Measurements from ENCODE around the gene FBL.
"Not testable (repeated sequence)": the region's sequence is repeated elsewhere in the genome, so short reads cannot be mapped to it uniquely, and the experiment has no call there.

FBL gene

DNA sequence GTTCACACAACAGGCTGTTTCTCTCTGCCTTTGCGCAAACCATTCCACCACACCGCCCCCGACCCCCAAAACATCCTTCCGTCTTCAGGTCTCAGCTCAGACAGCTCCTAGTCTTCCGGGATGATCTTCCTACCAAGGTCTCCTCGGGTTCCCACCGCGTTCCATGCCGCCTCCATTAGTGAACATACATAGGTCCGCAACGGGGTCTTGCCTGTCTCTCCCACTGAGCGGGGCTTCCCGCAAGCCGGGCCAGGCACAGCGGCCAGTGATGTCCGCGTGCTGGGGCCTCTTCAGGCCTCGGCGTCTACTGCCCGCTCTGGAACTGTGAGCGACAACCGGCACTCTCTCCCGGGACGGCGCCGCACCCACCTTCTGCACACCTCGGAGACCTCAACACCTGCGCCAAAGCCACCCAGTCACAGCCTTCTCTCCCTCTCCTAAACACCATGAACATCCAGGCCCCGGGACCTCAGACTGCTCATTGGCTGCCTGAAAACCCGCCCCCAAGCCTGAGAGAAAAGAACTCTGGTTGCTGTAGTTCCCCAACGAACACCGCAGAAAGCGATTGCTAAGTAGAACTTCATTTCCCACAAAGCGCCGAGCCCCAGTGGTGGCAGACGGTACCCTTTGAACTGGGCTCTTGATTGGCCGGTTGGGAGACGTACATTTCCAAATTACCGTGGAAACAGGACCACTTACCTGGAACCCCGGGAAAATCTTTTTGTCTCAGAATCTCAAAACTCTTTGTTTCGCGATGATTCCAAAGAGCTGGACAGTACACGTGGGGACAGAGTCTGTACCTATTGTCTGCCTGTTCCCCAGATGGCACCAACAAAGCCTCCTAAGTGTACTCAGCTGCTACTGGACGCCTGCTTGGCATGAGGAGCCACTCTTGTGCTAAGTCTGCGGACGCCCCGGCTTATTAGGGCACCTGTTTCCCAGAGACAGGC is 21.8 kb downstream of the FBL start:
- peak; percentile 78 to 80 for DNase-seq (ENCODE audit: low read depth in 2 of 2)

DNA sequence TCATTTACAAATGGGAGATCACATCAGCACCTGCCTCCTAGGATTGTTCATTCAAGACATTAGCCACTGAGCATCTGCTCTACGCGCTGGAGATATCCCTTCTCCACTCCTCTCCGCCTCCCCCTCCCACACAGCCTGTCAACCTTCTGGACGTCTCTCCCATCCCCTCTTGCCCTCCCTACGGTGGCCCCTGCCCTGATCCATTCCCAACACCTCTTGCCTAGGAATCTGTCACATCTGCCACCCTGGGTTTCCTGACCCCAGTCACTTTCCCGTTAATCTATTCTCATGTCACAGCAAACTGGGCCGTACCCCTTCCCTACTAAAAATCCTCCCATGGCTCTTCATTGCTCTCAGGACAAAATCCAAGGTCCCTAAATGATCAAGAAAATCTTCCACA is 22.5 kb downstream of the FBL start:
- no peak for DNase-seq (ENCODE audit: low read depth in 2 of 2)

DNA sequence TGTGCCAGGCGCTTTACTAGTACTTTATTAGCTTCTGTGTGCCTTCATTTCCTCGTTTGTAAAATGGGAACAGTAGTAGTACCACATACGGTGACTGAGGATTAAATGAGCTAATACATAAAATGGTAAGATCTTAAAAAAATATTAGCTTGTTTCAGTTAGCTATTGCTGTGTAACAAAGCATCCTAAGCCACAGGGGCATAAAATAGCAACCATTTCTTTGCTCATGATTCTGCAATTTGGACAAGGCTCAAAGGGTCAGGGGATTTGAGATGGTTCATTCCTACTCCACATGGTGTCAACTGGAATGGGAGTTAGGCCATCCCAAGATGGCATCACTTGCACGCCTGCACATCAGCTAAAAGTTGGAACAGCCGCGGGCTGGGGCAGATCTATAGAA is 25.5 kb downstream of the FBL start:
- no peak for DNase-seq (ENCODE audit: low read depth in 2 of 2)

DNA sequence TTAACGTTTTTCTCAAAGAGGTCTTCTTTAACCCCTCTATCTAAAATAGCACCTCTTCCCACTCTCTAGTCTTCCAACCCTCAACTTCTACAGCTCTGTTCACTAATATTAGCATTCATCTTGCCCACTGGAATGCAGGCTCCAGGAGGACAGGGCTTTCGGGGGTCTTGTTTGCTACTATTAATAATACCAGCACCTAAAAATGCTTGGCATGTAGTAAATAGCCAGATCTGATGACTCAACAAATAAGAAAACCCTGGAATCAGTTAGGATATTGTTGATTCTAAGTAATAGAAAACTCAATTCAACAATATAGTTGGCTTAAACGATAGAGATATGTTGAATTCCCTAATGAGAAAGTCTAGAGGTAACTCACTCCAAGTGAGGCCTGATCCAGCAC is 26.4 kb downstream of the FBL start:
- DNase-seq (ENCODE audit: low read depth in 2 of 2): no peak

DNA sequence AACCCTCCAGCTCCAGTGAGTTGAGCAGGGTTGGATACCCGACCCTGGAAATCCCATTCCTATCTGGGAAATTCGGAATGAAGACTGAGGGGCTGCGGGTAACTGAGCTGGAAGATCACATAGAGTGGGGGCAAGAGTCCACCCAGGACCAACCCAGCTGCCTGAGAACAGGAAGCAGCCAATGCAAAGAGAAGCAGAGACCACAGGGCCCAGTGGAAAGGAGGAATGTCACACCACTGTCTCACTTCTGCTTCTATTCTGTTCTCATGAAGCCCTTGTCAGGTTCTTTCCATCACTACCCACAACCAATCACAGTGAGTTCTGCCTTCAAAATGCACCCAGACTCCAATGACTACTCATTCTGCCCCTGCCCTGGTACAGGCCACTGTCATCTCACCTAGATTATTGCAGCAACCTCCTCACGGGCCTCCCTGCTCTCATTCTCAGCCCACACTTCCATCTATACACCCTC is 27.5 kb downstream of the FBL start:
- DNase-seq (ENCODE audit: low read depth in 2 of 2): no peak

DNA sequence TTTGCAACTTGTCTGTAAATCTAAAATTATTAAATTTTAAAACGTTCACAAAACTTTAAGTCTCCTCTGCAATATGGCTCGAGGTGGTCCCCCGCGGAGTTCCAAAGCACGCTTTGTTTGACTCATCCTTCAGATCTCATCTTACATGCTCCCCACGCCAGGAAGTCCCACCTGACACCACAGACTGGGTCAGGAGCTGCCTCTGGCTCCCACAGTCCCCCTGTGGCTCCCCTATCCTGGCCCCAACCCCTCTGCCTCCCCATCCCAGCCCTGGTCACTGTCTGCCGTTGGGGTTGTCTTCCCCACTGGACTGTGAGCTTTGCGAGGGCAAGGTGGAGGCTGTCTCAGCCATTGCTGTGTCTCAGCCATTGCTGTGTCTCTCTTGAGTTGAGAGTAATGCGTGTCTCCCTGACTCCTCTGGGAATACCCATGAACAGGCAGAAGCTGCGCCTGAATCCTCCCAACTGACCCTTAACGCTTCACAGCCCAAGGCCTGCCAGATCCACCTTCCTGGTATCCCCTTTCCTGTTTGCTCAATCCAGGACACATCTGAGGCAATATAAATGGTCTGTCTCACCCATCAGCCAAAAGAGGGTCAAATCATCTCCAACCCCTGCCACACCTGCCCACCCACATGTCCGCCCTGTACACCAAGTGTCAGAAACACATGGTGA is 28.2 kb downstream of the FBL start:
- DNase-seq (ENCODE audit: low read depth in 2 of 2): no peak

DNA sequence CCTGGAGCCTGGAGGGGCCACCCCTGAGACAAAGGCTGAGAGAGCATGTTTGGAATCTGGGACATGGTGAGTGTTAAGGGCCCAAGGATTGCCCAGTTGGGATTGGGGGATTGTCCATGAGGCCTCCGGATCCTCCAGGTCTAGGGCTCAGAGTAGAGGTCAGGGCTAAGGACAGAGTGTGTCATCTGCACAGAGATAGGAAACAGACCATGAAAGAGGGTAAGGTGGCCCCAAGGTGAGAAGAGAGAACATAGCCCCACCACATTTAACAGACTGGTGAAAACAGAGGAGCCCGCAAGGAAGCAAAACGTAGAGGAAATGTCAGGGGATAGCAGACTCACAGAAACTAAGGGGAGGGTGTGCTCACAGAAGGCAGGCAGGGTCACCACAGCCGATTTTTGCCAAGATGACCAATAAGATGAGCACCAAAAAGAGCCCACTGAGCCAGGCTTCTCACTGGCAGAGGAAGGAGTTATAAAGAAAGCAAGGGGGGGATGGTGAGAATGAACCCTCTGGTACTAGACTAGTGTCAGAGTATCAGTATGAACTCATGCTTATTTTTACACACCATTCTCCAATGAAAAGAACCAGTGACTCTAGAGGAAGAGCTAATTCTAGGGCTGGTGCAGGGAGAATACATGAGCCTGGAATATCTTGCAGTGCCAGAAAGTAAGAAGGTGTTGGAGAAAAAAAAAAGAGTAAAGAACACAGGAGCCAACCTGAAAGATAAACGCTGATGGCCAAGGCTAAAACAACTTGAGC is 29.7 kb downstream of the FBL start:
- no peak for DNase-seq (ENCODE audit: low read depth in 2 of 2)

DNA sequence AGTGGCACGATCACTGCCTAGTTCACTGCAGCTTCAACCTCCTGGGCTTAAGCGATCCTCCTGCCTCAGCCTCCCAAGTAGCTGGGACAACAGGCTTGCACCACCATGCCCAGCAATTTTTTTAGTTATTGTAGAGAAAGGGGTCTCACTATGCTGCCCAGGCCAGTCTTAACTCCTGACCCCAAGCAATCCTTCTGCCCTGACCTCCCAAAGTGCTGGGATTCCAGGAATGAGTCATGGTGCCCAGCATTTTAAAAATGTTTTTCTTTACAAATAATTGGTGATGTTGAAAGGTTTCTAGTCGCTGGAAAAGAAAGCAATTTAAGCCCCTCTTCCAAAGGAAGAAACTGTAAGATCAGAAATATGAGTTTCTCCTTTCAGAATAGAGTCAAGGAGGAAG is 31.6 kb downstream of the FBL start:
- DNase-seq (ENCODE audit: low read depth in 2 of 2): no peak

DNA sequence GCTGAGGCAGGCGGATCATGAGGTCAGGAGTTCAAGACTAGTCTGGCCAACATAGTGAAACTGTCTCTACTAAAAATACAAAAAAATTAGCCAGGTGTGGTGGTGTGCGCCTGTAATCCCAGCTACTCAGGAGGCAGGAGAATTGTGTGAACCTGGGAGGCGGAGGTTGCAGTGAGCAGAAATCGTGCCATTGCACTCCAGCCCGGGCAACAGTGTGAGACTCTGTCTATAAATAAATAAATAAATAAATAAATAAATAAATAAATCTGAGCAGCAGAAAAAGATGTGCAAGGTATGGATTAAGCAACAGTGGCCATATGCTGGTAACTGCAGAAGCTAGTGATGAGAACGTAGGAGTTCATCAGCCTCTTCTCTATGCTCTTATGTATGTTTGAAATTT is 32.1 kb downstream of the FBL start:
- not testable (repeated sequence) for DNase-seq (ENCODE audit: low read depth in 2 of 2)

DNA sequence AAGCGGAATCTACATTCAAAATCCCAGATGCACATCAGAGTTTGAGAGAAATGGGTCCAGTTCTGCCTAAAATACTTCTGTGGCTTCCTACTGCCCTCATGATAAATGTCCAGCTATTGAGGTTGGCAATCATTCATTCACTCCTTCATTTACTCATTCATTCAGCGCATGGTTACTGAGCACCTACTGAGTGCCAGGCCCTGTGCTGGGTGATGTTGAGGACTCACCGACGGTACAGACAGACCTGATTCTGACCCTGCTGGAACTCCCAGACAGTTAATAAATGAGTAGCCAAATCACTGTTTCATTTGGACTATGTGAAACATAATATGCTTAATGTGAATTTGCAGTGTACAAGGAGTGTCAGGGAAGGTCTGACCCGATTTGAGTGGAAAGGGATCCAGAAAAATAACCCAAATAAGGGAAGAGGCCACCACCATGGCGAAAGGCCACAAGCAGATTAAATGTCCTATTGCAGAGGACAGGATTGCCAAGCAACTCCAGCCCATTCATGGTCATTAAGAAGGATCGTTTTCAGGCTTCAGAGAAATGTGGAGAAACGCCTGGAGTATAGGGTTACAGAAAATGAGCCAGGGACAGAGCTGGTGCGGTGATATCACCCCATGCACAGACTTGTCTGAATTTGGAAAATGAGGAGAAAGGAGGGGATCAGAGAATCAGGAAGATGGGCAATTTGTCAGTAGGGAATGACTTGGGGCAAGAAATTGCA is 32.8 kb downstream of the FBL start:
- DNase-seq (ENCODE audit: low read depth in 2 of 2): no peak

DNA sequence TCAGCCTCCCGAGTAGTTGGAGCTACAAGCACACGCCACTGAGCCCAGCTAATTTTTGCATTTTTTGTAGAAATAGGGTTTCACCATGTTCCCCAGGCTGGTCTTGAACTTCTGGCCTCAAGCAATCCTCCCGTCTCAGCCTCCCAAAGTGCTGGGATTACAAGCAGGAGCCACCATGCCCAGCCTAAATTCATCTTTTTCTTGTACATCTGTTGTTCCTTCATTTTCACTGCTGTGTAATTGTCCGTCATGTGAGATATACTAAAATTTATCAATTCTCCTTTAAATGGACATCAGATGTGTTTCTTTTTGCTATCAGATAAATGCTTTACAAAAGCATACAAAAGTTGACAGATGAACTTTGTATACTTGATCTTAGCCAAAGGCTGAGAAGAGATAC is 35.1 kb downstream of the FBL start:
- no peak for DNase-seq (ENCODE audit: low read depth in 2 of 2)

DNA sequence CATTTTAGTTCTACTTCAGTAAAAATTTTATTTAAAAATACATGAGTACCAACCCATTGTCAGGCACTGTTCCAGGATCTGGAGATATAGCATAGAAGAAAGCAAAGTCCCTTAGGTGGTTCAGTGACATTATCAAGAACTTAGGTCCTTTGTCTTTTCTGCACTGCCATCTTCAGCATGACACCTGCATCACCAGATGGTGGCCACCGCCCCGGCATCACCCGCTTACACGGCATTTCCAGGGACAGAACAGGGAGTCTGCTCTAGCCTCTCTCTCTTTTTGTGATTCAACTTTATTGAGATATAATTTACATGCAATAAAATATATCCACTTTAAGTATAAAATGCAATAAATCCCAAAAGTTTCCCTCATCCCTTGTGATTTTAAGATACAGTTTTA is 35.8 kb downstream of the FBL start:
- DNase-seq (ENCODE audit: low read depth in 2 of 2): no peak

DNA sequence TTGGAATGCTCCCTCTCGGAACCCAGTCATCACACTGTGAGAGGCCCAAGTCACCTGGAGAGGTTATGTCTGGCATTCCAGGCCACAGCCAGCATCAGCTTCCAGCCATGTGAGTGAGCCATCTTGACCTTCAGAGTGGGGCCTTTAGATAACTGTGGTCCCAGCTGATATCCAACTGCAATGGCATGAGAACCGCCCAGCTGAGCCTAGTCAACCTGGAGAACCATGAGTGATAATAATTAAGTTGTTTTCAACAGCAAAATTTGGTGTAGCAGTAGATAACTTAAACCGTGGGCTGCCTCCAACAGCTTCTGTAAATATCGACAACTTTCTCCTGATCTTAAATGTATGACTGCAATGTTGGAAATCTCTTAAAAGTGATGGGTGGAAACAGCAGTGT is 36.8 kb downstream of the FBL start:
- no peak for DNase-seq (ENCODE audit: low read depth in 2 of 2)

DNA sequence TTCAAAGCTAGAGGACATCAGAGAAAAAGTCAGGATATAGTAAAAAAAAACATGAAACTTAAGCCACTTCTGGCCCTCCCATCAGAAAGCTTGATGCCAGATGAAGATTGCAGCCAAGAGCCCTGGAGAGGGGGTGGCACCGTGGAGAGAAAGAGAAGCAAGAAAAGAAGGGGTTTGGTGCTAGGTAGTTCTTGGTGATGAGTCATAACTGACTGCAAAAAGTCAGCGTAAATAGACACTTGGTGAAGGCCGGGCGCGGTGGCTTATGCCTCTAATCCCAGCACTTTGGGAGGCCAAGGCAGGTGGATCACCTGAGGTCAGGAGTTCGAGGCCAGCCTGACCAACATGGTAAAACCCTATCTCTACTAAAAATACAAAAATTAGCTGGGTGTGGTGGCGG is 37.5 kb downstream of the FBL start:
- DNase-seq (ENCODE audit: low read depth in 2 of 2): not testable (repeated sequence)

DNA sequence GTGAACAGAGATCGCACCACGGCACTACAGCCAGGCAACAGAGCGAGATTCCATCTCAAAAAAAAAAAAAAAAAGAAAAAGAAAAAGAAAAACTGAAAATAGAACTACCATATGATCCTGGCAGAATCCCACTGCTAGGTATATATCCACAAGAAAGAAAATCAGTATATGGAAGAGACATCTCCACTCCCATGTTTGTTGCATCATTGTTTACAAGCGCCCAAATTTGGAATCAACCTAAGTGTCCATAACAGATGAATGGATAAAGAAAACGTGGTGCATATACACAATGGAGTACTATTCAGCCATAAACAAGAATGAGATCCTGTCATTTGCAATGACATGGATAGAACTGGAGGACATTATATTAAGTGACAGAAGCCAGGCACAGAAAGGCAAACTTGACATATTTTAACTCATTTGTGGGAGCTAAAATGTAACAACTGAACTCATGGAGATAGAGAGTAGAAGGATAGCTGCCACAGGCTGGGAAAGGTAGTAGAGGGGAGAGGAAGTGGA is 38.3 kb downstream of the FBL start:
- DNase-seq (ENCODE audit: low read depth in 2 of 2): no peak

DNA sequence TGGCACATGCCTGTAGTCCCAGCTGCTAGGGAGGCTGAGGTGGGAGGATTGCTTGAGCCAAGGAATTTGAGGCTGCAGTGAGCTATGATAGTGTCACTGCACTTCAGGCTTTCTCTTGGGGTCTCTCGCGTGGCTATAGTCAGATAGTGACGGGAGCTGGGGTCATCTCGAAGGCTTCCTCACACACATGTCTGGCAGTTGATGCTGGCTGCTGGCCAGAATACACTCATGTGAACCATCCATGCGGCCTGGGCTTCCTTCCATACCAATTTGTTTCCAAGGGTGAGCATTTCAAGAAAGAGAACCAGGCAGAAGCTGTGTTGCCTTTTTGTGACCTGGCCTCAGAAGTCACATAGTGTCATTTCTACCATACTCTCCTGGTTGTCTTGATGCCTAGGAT is 41.1 kb downstream of the FBL start:
- DNase-seq (ENCODE audit: low read depth in 2 of 2): no peak

DNA sequence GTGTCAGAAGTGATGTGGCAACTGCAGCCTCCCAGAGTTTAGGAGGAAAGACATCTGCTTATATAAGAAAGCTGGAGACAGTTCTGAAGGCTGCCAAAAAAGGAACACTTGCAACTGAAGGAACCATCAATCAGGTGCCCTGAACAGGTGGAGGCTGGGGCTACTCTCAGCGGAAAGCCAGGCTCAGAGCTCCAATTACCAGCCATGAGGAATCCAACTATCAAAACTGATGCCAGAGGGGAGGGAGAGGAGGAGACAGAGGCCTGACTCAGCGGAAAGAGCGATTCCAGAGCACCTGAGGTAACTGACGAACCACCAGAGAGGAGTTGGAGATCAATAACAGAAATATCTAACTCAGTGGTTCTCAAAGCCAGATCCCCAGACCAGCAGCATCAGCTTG is 43.2 kb downstream of the FBL start:
- no peak for DNase-seq (ENCODE audit: low read depth in 2 of 2)

DNA sequence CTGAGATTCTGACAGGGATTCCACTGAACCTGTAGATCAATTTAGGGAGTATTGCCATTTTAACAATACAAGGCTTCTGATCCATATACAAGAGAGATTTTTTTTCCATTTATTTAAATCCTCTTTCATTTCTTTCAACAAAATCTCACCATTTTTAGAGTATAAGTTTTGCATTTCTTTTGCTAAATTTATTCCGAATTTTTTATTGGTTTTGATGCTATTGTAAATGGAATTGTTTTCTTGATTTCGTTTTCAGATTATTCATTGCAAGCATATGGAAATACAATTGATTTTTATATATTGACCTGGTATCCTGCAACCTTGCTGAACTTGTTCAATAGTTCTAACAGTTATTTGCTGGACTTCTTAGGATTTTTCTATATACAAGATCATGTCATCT is 49.1 kb downstream of the FBL start:
- no peak for DNase-seq (ENCODE audit: low read depth in 2 of 2)

DNA sequence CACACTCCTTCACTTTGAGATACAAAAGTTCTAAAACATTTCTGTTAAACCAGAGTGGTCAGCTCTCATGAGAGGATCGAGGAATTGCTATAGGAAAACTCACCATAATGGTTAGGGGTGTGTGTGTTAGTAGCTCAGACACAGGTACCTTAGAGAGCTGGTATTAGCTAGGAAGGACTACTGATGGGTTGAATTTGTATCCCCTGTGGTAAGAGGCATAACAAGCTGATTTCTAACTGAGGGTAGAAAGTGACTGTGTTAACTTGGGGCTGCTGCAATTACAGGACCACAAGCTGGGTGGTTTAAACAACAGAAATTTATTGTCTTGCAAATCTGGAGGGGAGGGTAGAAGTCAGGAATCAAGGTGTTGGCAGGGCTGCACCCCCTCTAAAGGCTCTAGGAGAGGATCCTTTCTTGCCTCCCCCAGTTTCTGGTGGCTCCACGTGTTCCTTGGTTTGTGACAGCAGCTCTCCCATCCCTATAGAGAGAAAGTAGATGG is 50.1 kb downstream of the FBL start:
- no peak for DNase-seq (ENCODE audit: low read depth in 2 of 2)

DNA sequence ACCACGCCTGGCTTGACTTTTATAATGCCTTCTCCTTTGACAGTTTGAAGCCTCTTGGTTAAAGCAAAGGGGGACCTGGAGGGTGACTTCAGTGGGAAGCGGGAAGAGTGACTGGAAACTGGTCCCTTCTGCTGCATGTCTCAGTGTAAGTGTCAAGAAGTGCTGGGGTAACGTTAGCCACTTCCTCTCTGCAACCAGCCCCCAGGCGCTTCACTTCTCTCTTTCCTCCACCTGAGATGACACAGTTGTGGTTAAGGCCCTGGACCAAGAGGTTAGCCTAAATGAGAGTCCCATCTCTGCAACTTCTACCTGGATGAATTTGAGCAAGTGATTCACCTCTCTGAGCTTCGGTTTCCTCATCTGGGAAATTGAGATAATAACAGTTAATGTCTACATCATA is 51.2 kb downstream of the FBL start:
- no peak for DNase-seq (ENCODE audit: low read depth in 2 of 2)

DNA sequence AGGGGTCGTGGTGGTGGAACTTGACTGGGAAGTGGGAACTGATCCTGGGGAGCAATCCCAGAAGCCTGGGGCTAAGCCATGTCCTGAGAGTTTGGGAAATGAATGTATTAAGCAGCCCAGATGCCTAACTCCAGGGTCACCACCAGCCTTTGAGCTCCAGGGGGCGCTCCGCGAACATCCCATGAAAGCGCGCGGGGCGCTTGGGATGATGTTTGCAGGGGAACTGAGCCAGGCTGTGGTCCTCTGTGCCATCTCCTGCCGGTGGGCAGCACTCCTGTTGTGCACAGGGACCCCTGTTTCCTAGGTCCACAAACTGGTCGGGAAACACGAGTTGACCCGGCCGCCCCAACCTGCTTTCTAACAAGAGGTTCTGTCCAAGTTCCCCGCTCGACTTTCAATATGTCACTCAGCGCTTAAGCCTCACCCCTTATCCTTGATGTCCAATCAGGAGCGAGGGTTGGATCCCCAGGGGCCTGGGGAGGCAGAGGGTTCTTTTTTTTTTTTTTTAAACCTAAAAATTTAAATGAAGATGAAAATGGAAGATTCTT is 53.1 kb downstream of the FBL start:
- peak; percentile 63 to 66 for DNase-seq (ENCODE audit: low read depth in 2 of 2)

All from activated CD4-positive, alpha-beta T cell treated with anti-CD3 and anti-CD28 coated beads for 24 hours (primary cell).